Stomach (tissue), 9 donors: ENCODE results near the gene MISP3. TPM values are rescaled to one million over a fixed set of nuclear protein-coding genes. Genes with fewer than 3 reads are reported as not detected.

Source experiments
- DNase-seq, 2 donors: peaks; one replicate each; pipeline versions ENCODE4 v3.0.0 to v3.0.0-alpha.2; 2013 to 2019
- H3K27ac ChIP-seq, 5 donors: fragments of 200-600 bp in 4 of 5; sonication (generic) in 4 of 5; one replicate each; pipeline ENCODE4 v1.5.1; 2013 to 2019; ENCODE audit warnings: mild to moderate bottlenecking in 1 of 5, moderate library complexity in 1 of 5
- H3K27me3 ChIP-seq, 3 donors: fragments of 200-600 bp; sonication (generic); one replicate each; pipeline ENCODE4 v1.5.1; 2017 to 2019; ENCODE audit warnings: mixed run types in 1 of 3
- H3K36me3 ChIP-seq, 4 donors: fragments of 200-600 bp; sonication (generic); 1 replicate in 3 of 4; 2 replicates in 1 of 4; pipeline ENCODE4 v1.5.1; 2016 to 2019
- H3K4me1 ChIP-seq, 4 donors: fragments of 200-600 bp; sonication (generic); one replicate each; pipeline ENCODE4 v1.5.1; 2016 to 2019
- H3K4me3 ChIP-seq, 4 donors: fragments of 200-600 bp; sonication (generic) in 3 of 4; one replicate each; pipeline ENCODE4 v1.5.1; 2016 to 2019; ENCODE audit warnings: mild to moderate bottlenecking in 1 of 4
- H3K9me3 ChIP-seq, 4 donors: fragments of 200-600 bp; sonication (generic); one replicate each; pipeline ENCODE4 v1.5.1; 2016 to 2019
- EP300 ChIP-seq: sonication (generic); formaldehyde crosslinking; IDR thresholded peaks from one replicate; pipeline ENCODE4 v1.6.1; 2017; ENCODE audit warnings: antibody characterized with exemption
- POLR2A ChIP-seq, 4 donors: fragments of 450-650 bp; IDR thresholded peaks; one replicate each; pipeline ENCODE4 v1.6.1; 2016; ENCODE audit warnings: antibody characterized with exemption in 4 of 4, control low read depth in 2 of 4, mild to moderate bottlenecking in 1 of 4, moderate library complexity in 1 of 4
- POLR2AphosphoS5 ChIP-seq, 3 donors: sonication (generic); formaldehyde crosslinking; IDR thresholded peaks; one replicate each; pipeline ENCODE4 v1.6.1; 2016; ENCODE audit warnings: antibody characterized with exemption in 3 of 3
- WGBS, 5 donors: extraction: QIAGEN DNeasy Blood & Tissue Kit in 3 of 5; methylation state at CpG; one replicate each; pipeline versions ENCODE4 v1.1.5 to v1.1.7; 2013 to 2018; 5-methylcytosine and 5-hydroxymethylcytosine counted together
- intact Hi-C: fragments of 100-400 bp; cut with DNase I; formaldehyde crosslinking; loops from one replicate; pipeline ENCODE4 v1.15.1; 2023; ENCODE audit warnings: low total_unique reads
- polyA plus RNA-seq, 3 donors: library from polyadenylated mRNA; stranded (reverse); fragments of 200-250 nt; gene quantifications; one replicate each; pipeline ENCODE4 v1.2.3, GENCODE V29; 2013
- total RNA-seq, 5 donors: library from RNA; depleted of rRNA; stranded (reverse); fragments of >200 nt; gene quantifications; one replicate each; pipeline versions ENCODE4 v1.1.0 to v1.2.3, GENCODE V29; 2014 to 2016
- TF ChIP-seq, protein P1 (sequence below), 7 experiments: fragments of 450-650 bp in 4 of 7; fragments of 200-600 bp in 3 of 7; sonication (generic) in 3 of 7; IDR thresholded peaks; one replicate each; pipeline ENCODE4 v1.5.1; 2016 to 2019; ENCODE audit warnings: antibody characterized with exemption in 7 of 7, control low read depth in 2 of 7, mild to moderate bottlenecking in 1 of 7
- donor health status: healthy with polysubstance abuse.
- donor health status: Bipolar disorder and iron deficiency.
- donor health status: healthy.

The MISP3 gene
- total and polyA plus RNA-seq, 8 donors, result 2.0 to 88.7 (median 27.4) TPM

- peak overlapping the region; percentile 67 to 90 (median 87) for H3K27ac ChIP-seq
- H3K4me3 ChIP-seq, result peak overlapping the region; percentile 31 to 54 (median 48)
- WGBS, 5 donors, result 18 to 32% (median 29%) methylated on average over 7 to 9 of the region's 9 CpGs
- TF ChIP-seq, protein P1, sequence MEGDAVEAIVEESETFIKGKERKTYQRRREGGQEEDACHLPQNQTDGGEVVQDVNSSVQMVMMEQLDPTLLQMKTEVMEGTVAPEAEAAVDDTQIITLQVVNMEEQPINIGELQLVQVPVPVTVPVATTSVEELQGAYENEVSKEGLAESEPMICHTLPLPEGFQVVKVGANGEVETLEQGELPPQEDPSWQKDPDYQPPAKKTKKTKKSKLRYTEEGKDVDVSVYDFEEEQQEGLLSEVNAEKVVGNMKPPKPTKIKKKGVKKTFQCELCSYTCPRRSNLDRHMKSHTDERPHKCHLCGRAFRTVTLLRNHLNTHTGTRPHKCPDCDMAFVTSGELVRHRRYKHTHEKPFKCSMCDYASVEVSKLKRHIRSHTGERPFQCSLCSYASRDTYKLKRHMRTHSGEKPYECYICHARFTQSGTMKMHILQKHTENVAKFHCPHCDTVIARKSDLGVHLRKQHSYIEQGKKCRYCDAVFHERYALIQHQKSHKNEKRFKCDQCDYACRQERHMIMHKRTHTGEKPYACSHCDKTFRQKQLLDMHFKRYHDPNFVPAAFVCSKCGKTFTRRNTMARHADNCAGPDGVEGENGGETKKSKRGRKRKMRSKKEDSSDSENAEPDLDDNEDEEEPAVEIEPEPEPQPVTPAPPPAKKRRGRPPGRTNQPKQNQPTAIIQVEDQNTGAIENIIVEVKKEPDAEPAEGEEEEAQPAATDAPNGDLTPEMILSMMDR (IDR thresholded peaks at IDR 0.05), result no peak
- peak in 1 of 3 donors; percentile 24 for TF ChIP-seq POLR2AphosphoS5 (IDR thresholded peaks at IDR 0.05)
- DNase-seq, result peak; percentile 43 to 53
- peaks cover 0 to 5% (median 1%) of the 10 kb centered on the region in 4 donors for H3K36me3 ChIP-seq
- intact Hi-C loops, result no loop called here
- H3K4me1 ChIP-seq, result peaks cover 23 to 53% (median 45%) of the 10 kb centered on the region in 4 donors
- H3K27me3 ChIP-seq, result peaks cover 0 to 66% (median 13%) of the 10 kb centered on the region in 3 donors
- H3K9me3 ChIP-seq, result no peaks in the 10 kb centered on the region
Measured at GRCh38 chr19:14061081-14061749, 11.4 kb upstream of the MISP3 start.

DNA sequence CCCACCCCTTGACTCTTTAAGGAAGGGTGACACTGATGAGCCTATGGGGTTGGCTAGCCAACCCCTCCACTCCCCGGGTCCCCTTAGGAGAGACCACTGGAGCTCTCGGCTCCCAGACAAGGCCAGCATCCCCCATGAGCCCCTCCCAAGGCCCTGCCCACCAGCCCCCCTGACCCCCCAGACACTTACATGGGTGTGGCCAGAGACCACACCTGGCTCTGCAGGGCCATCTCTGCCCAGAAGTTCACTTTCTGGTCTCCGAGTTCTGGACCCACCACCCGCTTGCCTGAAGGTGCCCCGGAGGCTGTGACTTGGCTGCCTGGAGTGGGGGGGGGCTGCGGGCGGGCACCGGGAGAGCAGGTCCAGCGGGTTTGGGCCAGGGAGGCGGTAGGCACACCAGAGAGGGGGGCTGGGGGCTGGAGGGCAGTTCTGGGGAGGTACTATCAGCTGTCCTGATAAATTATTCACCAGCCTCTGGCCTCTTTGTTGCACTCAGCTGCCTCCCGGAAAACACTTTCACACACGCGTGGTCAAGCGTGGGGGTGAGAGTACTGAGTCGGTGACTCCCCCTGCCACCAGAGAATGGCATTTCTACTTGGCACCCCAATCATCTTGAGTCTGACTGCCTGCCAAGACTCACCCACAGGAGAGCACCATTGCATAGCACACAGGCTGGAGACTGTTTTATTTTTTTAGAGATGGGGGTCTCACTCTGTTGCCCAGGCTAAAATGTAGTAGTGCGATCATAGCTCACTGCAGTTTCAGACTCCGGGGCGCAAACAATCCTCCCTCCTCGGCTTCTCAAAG lies 10.6 kb upstream of the MISP3 start, which contains the start of gene PALM3:
TSS of gene PALM3 (minus strand) at position 326 of the 807 bp plus-strand sequence. CDS start at position 230, 96 bp downstream.
- DNase-seq, result peak; percentile 90 to 91
- Histone ChIP-seq H3K36me3 (no peaks in the 10 kb centered on the region), H3K9me3 (no peaks in the 10 kb centered on the region), H3K27me3 (peaks cover 0 to 58% (median 13%) of the 10 kb centered on the region in 3 donors), H3K27ac (peak within 1 kb of the TSS; percentile 67 to 90 (median 87)), H3K4me3 (peak within 1 kb of the TSS; percentile 31 to 54 (median 48)), H3K4me1 (peaks cover 23 to 48% (median 42%) of the 10 kb centered on the region in 4 donors)
- TF ChIP-seq POLR2AphosphoS5 (IDR thresholded peaks at IDR 0.05) (peak in 2 of 3 donors; percentile 2 to 50), POLR2A (IDR thresholded peaks at IDR 0.05) (peak in 1 of 4 donors; percentile 32)
- TF ChIP-seq, protein P1 (IDR thresholded peaks at IDR 0.05), result no peak
- intact Hi-C loops, result no loop called here
- 16 to 49% (median 29%) methylated on average over 11 to 19 of the region's 19 CpGs for WGBS, 5 donors

- Histone ChIP-seq H3K36me3 (no peaks in the 10 kb centered on the region), H3K4me3 (peak overlapping the region in 1 of 4 donors; percentile 51), H3K9me3 (no peaks in the 10 kb centered on the region), H3K4me1 (peaks cover 22 to 42% (median 37%) of the 10 kb centered on the region in 4 donors), H3K27me3 (peaks cover 0 to 53% (median 13%) of the 10 kb centered on the region in 3 donors), H3K27ac (peak overlapping the region; percentile 59 to 90 (median 87))
- 41 to 62% (median 56%) methylated on average over 5 of the region's 5 CpGs for WGBS, 5 donors
- intact Hi-C loops, result no loop called here
- DNase-seq, result no peak
- no peak for TF ChIP-seq EP300
- TF ChIP-seq POLR2A (IDR thresholded peaks at IDR 0.05), result no peak
- TF ChIP-seq, protein P1 (IDR thresholded peaks at IDR 0.05), result no peak
Measured at GRCh38 chr19:14062558-14062855, 10.1 kb upstream of the MISP3 start.

GRCh38 chr19:14063105-14063504 lies 9.5 kb upstream of the MISP3 start:
- Histone ChIP-seq H3K9me3 (no peaks in the 10 kb centered on the region), H3K4me1 (peaks cover 16 to 36% (median 31%) of the 10 kb centered on the region in 4 donors), H3K4me3 (no peak overlapping the region), H3K27me3 (peaks cover 0 to 47% (median 13%) of the 10 kb centered on the region in 3 donors), H3K27ac (no peak overlapping the region), H3K36me3 (no peaks in the 10 kb centered on the region)
- intact Hi-C loops, result no loop called here
- TF ChIP-seq EP300, result no peak
- no peak for TF ChIP-seq POLR2A (IDR thresholded peaks at IDR 0.05)
- TF ChIP-seq POLR2AphosphoS5 (IDR thresholded peaks at IDR 0.05), result no peak
- TF ChIP-seq, protein P1 (IDR thresholded peaks at IDR 0.05), result no peak
- no peak for DNase-seq
- WGBS, 5 donors, result 62 to 77% (median 76%) methylated on average over 7 of the region's 7 CpGs
